ENCODE measurements around the gene ELMOD3. TPM values are rescaled to one million over a fixed set of nuclear protein-coding genes. Genes with fewer than 3 reads are reported as not detected.
"Not testable (repeated sequence)": the region's sequence is repeated elsewhere in the genome, so short reads cannot be mapped to it uniquely, and the experiment has no call there.

ELMOD3 gene
- total RNA-seq, result 12.7 TPM

GRCh38 chr2:85354286-85355072 is at the start of gene ELMOD3, which contains the start of gene RETSAT:
TSS of gene ELMOD3 (plus strand) at chr2:85354769. CDS start at chr2:85357199, 2,430 bp downstream.
TSS of gene RETSAT (minus strand) at chr2:85354528. CDS start at chr2:85354507, 21 bp downstream.
- peak; percentile 98 for DNase-seq (ENCODE audit: low spot score)
- ATAC-seq, result peak; percentile 95

- ATAC-seq, result peak; percentile 1
Observed at GRCh38 chr2:85307527-85307897, 47.1 kb upstream of the ELMOD3 start.

GRCh38 chr2:85308201-85308600 is 46.4 kb upstream of the ELMOD3 start:
- DNase-seq (ENCODE audit: low spot score) (no peak), ATAC-seq (no peak)

More at GRCh38 chr2:85307527-85307897, 47.1 kb upstream of the ELMOD3 start:
- no peak for DNase-seq (ENCODE audit: low spot score)

GRCh38 chr2:85308896-85309555 is 45.5 kb upstream of the ELMOD3 start:
- ATAC-seq (peak; percentile 69), DNase-seq (ENCODE audit: low spot score) (peak; percentile 73)

GRCh38 chr2:85309699-85310321 is 44.8 kb upstream of the ELMOD3 start:
- ATAC-seq, result peak; percentile 23
- DNase-seq (ENCODE audit: low spot score), result no peak

- no peak for ATAC-seq
Observed at GRCh38 chr2:85310330-85310729, 44.2 kb upstream of the ELMOD3 start.

GRCh38 chr2:85312404-85312803 is 42.2 kb upstream of the ELMOD3 start:
- no peak for ATAC-seq
- no peak for DNase-seq (ENCODE audit: low spot score)

More at GRCh38 chr2:85310330-85310729, 44.2 kb upstream of the ELMOD3 start:
- DNase-seq (ENCODE audit: low spot score), result no peak

- DNase-seq (ENCODE audit: low spot score) (no peak), ATAC-seq (peak; percentile 9)
Observed at GRCh38 chr2:85314884-85315242, 39.7 kb upstream of the ELMOD3 start.

- not testable (repeated sequence) for DNase-seq (ENCODE audit: low spot score)
- ATAC-seq, result peak; percentile 7
Observed at GRCh38 chr2:85315921-85316320, 38.6 kb upstream of the ELMOD3 start.

- DNase-seq (ENCODE audit: low spot score) (no peak), ATAC-seq (no peak)
Observed at GRCh38 chr2:85318222-85319074, 36.1 kb upstream of the ELMOD3 start.

- ATAC-seq, result no peak
Observed at GRCh38 chr2:85319796-85320195, 34.8 kb upstream of the ELMOD3 start.

GRCh38 chr2:85323351-85323987 is 31.1 kb upstream of the ELMOD3 start:
- DNase-seq (ENCODE audit: low spot score) (peak; percentile 68), ATAC-seq (peak; percentile 23)

More at GRCh38 chr2:85319796-85320195, 34.8 kb upstream of the ELMOD3 start:
- DNase-seq (ENCODE audit: low spot score), result no peak

- peak; percentile 0 for ATAC-seq
- not testable (repeated sequence) for DNase-seq (ENCODE audit: low spot score)
Observed at GRCh38 chr2:85323988-85324367, 30.6 kb upstream of the ELMOD3 start.

- DNase-seq (ENCODE audit: low spot score) (peak; percentile 83), ATAC-seq (peak; percentile 53)
Observed at GRCh38 chr2:85324639-85325465, 29.7 kb upstream of the ELMOD3 start.

GRCh38 chr2:85325466-85325811 is 29.1 kb upstream of the ELMOD3 start:
- DNase-seq (ENCODE audit: low spot score), result no peak
- ATAC-seq, result no peak

GRCh38 chr2:85326406-85327159 is 28.0 kb upstream of the ELMOD3 start:
- DNase-seq (ENCODE audit: low spot score) (no peak), ATAC-seq (peak; percentile 1)

GRCh38 chr2:85327160-85327821 is 27.3 kb upstream of the ELMOD3 start:
- DNase-seq (ENCODE audit: low spot score) (peak; percentile 63), ATAC-seq (peak; percentile 31)
